GM12878 (cell line): ENCODE measurements around the gene RMND1. TPM values are rescaled to one million over a fixed set of nuclear protein-coding genes. Genes with fewer than 3 reads are reported as not detected.
A peak's percentile ranks its signal among the peaks of the same experiment; 100 is the strongest.

Experiments
- ATAC-seq: fragments of 200-7000 bp; cut with Tn5 transposase; 3 replicates; pipeline ENCODE4 v1.9.1; 2020; ENCODE audit warnings: mild to moderate bottlenecking, moderate library complexity
- BruUV-seq: library from RNA; stranded (reverse); fragments of 400-500 nt; replicated peaks from 2 replicates; lab custom pipeline; 2021; lab: Mats Ljungman, UMichigan
- CTCF ChIA-PET: fragments of 300-600 bp; sonication (Branson Sonifier 250); formaldehyde crosslinking; extraction: SDS; loops from one replicate; lab custom pipeline; 2021; ENCODE audit warnings: inconsistent platforms; lab: Yijun Ruan, JAX
- POLR2A ChIA-PET: fragments of 350-600 bp; formaldehyde crosslinking; extraction: SDS; loops from one replicate; lab custom pipeline; 2021; ENCODE audit warnings: inconsistent platforms; lab: Charles Lee
- RAD21 ChIA-PET: fragments of 300-600 bp; sonication (Branson Sonifier 250); formaldehyde crosslinking; loops from one replicate; lab custom pipeline; 2023; ENCODE audit warnings: antibody characterized with exemption; ENCODE audit not compliant: unreplicated experiment; lab: Charles Lee
- SMC1A ChIA-PET: fragments of 300-600 bp; sonication (Branson Sonifier 250); formaldehyde crosslinking; loops from one replicate; lab custom pipeline; 2023; ENCODE audit not compliant: unreplicated experiment, uncharacterized antibody; lab: Charles Lee
- DNase-seq: peaks from one replicate; pipeline ENCODE4 v3.0.0-alpha.2; 2011; ENCODE audit warnings: low read depth, low spot score
- FAIRE-seq: peaks from 3 replicates; lab custom pipeline; 2011; peaks lifted over from hg19 to GRCh38; lab: Jason Lieb, UNC
- H2AFZ ChIP-seq: 2 replicates; pipeline ENCODE4 v1.6.0; 2011; ENCODE audit warnings: low read depth, low read length, control low read depth; ENCODE audit not compliant: control insufficient read depth
- H3K27ac ChIP-seq: 2 replicates; pipeline ENCODE4 v1.5.1; 2011; ENCODE audit warnings: control low read depth; ENCODE audit not compliant: control insufficient read depth, insufficient read depth
- H3K27me3 ChIP-seq, 2 experiments: replicated peaks in 1 of 2; 2 replicates each; pipeline versions ENCODE4 v1.6.0 to v1.6.1; 2011; ENCODE audit warnings: low read length in 1 of 2; ENCODE audit not compliant: control insufficient read depth in 2 of 2, insufficient read depth in 2 of 2
- H3K36me3 ChIP-seq, 2 experiments: 2 replicates each; pipeline ENCODE4 v1.5.1; 2011; ENCODE audit warnings: low read length in 1 of 2; ENCODE audit not compliant: control insufficient read depth in 2 of 2, insufficient read depth in 2 of 2
- H3K4me1 ChIP-seq: 2 replicates; pipeline ENCODE4 v1.6.1; 2011; ENCODE audit warnings: mild to moderate bottlenecking, low read length, moderate library complexity, mixed read lengths; ENCODE audit not compliant: control insufficient read depth, insufficient read depth
- H3K4me2 ChIP-seq: 2 replicates; pipeline ENCODE4 v1.6.0; 2011; ENCODE audit warnings: control low read depth; ENCODE audit not compliant: control insufficient read depth, insufficient read depth
- H3K4me3 ChIP-seq: fragments of 200-600 bp; sonication (generic); 2 replicates; pipeline ENCODE4 v1.5.1; 2016
- H3K79me2 ChIP-seq: 2 replicates; pipeline ENCODE4 v1.6.0; 2011; ENCODE audit warnings: low read length; ENCODE audit not compliant: control insufficient read depth, insufficient read depth
- H3K9ac ChIP-seq: 2 replicates; pipeline ENCODE4 v1.8.0; 2011; ENCODE audit warnings: low read length, control low read depth, mixed read lengths; ENCODE audit not compliant: control insufficient read depth, insufficient read depth
- H3K9me3 ChIP-seq: replicated peaks from 3 replicates; pipeline ENCODE4 v1.5.1; 2011; ENCODE audit warnings: mild to moderate bottlenecking, low read length; ENCODE audit not compliant: control insufficient read depth, insufficient read depth
- H4K20me1 ChIP-seq: 2 replicates; pipeline ENCODE4 v1.6.0; 2011; ENCODE audit not compliant: control insufficient read depth, insufficient read depth
- FOXM1 ChIP-seq: IDR thresholded peaks from 2 replicates; pipeline ENCODE4 v1.6.1; 2012; ENCODE audit warnings: low read depth, mild to moderate bottlenecking, inconsistent platforms, low read length, moderate library complexity
- GATAD2B ChIP-seq: fragments of 450-650 bp; conservative IDR thresholded peaks from 2 replicates; pipeline ENCODE4 v1.6.1; 2017; ENCODE audit warnings: low read depth, mild to moderate bottlenecking, moderate library complexity
- KLF5 ChIP-seq: fragments of 450-650 bp; IDR thresholded peaks from 2 replicates; pipeline ENCODE4 v1.6.1; 2014; ENCODE audit warnings: mild to moderate bottlenecking; ENCODE audit not compliant: partially characterized antibody
- NR2C2 ChIP-seq: IDR thresholded peaks from 2 replicates; pipeline ENCODE4 v1.6.1; 2011; ENCODE audit warnings: borderline replicate concordance, low read depth; ENCODE audit not compliant: control insufficient read depth, insufficient read length
- PRDM15 ChIP-seq: fragments of 450-650 bp; formaldehyde crosslinking; IDR thresholded peaks from 2 replicates; pipeline ENCODE4 v1.4.0; 2020; ENCODE audit warnings: mild to moderate bottlenecking, moderate library complexity
- RB1 ChIP-seq: fragments of 450-650 bp; formaldehyde crosslinking; IDR thresholded peaks from 2 replicates; pipeline ENCODE4 v1.6.1; 2017; ENCODE audit warnings: mild to moderate bottlenecking, borderline replicate concordance
- RUNX3 ChIP-seq: IDR thresholded peaks from 2 replicates; pipeline ENCODE4 v1.6.1; 2012; ENCODE audit warnings: low read length, inconsistent platforms
- USF1 ChIP-seq: IDR thresholded peaks from 2 replicates; pipeline ENCODE4 v1.6.1; 2011; ENCODE audit warnings: borderline replicate concordance, low read depth, mild to moderate bottlenecking, moderate library complexity, mixed read lengths, low read length; ENCODE audit not compliant: insufficient read depth; ENCODE audit errors: extremely low read length
- in situ Hi-C: fragments of 300-500 bp; cut with MboI; formaldehyde crosslinking; loops from 9 replicates; pipeline ENCODE4 v1.14.3; 2018; ENCODE audit warnings: mixed read lengths
- intact Hi-C: fragments of 100-400 bp; cut with micrococcal nuclease; formaldehyde crosslinking; loops from one replicate; pipeline ENCODE4 v1.14.2; 2022; ENCODE audit not compliant: unreplicated experiment
- polyA plus RNA-seq, 11 experiments: library from polyadenylated mRNA; depleted of rRNA in 4 of 11; unstranded in 6 of 11; stranded (reverse) in 5 of 11; fragments of >200 nt; fragmentation: Nextera tagmentation in 4 of 11; fragmentation: Illumina TruSeq in 1 of 11; extraction: Ambion mirVana in 4 of 11; extraction: Trizol in 1 of 11; gene quantifications; 1 replicate in 1 of 11; 2 replicates in 10 of 11; pipeline versions ENCODE4 v1.2.1 to v1.2.3, GENCODE V29; 2011 to 2016; ENCODE audit warnings: inconsistent platforms in 2 of 11, missing spikeins in 2 of 11, low read depth in 1 of 11
- total RNA-seq, 4 experiments: library from RNA; depleted of rRNA in 3 of 4; stranded (reverse); fragments of >200 nt in 3 of 4; fragmentation: Illumina TruSeq in 1 of 4; extraction: Trizol in 1 of 4; gene quantifications; 2 replicates each; pipeline versions ENCODE4 v1.2.1 to v1.2.3, GENCODE V29; 2013 to 2021
- TF ChIP-seq, protein P1 (sequence below): IDR thresholded peaks from 2 replicates; pipeline ENCODE4 v1.6.1; 2012; ENCODE audit warnings: low read depth, low read length, improper control_type of control experiment

RMND1 gene
- total and polyA plus RNA-seq, 10 of the 15 experiments (the other 5 are each of a cell fraction or from before 2014, with no cell fraction given) = 15.9 to 34.5 (median 21.4) TPM

- no peak for TF ChIP-seq KLF5
- TF ChIP-seq NR2C2 = no peak
- TF ChIP-seq RUNX3 = peak; percentile 34; the same call in 1 of the 2 replicates
- no peak for TF ChIP-seq RB1
- TF ChIP-seq, all 136 proteins: peak for 5
Measured at GRCh38 chr6:151440498-151440897, 11.4 kb downstream of the RMND1 start (continued).

DNA sequence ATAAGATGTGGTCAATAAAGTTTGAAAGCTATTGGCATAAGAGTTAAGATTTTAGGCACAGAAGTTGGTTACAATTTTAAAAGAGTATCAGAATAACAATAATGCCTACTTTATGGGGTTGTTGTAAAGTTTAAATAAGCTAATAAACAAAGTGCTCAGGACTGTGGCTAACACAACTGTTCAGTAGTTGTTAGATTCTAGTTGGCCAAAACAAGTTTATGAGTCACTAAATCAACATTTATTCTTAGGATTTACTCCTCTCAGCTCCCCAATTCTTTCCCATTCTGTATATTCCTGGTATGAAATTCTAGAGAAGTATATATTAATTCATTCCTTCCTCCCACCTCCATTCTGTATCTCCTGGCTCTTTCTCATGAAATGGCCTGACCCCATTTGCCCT lies 14.5 kb downstream of the RMND1 start:
- ChIA-PET CTCF (interaction anchor here (0.6 to 7.1 kb wide), 7 partner anchors 8 to 52 kb away, joined by 3 to 76 read pairs (median 3); partner anchors contain the start of gene RMND1), RAD21 (interaction anchor here (0.9 to 1.3 kb wide), 2 partner anchors 15 to 919 kb away, joined by 3 read pairs; partner anchors contain the start of gene RMND1), POLR2A (interaction anchor here (1.4 kb wide), 1 partner anchor 14 kb away, joined by 6 read pairs; the partner anchor contains the start of gene RMND1), SMC1A (interaction anchor here (0.6 to 1.9 kb wide), 7 partner anchors 8 to 549 kb away, joined by 3 to 9 read pairs (median 4); partner anchors contain the start of gene RMND1)
- Histone ChIP-seq H3K27me3 (no peaks in the 10 kb centered on the region), H4K20me1 (no peaks in the 10 kb centered on the region), H3K4me2 (no peak overlapping the region), H3K36me3 (peaks cover 0 to 13% of the 10 kb centered on the region in 2 experiments; a peak in 3 of 4 replicates), H3K9me3 (no peaks in the 10 kb centered on the region), H2AFZ (no peak overlapping the region), H3K79me2 (peaks cover 23% of the 10 kb centered on the region), H3K27ac (no peak overlapping the region), H3K9ac (no peak overlapping the region), H3K4me1 (peaks cover 13% of the 10 kb centered on the region), H3K4me3 (no peak overlapping the region)
- ATAC-seq = no peak
- intact Hi-C loops (no loop called here), in situ Hi-C loops (loop anchor here (25.0 kb wide), 1 partner anchor 1550 kb away; the partner anchor contains the start of gene FBXO5)
- FAIRE-seq = no peak
- no TSS peak for BruUV-seq
- DNase-seq = no peak
- TF ChIP-seq, protein P1, sequence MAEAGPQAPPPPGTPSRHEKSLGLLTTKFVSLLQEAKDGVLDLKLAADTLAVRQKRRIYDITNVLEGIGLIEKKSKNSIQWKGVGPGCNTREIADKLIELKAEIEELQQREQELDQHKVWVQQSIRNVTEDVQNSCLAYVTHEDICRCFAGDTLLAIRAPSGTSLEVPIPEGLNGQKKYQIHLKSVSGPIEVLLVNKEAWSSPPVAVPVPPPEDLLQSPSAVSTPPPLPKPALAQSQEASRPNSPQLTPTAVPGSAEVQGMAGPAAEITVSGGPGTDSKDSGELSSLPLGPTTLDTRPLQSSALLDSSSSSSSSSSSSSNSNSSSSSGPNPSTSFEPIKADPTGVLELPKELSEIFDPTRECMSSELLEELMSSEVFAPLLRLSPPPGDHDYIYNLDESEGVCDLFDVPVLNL = no peak
- no peak for TF ChIP-seq GATAD2B
- TF ChIP-seq FOXM1 = no peak
- no peak for TF ChIP-seq USF1
- no peak for TF ChIP-seq PRDM15 (CRISPR knock-in tag)
